Measurements from ENCODE around the gene CPPED1.

GRCh38 chr16:12819126-12820117 lies 15.7 kb upstream of the CPPED1 start:
- TF ChIP-seq CTCF (IDR thresholded peaks at IDR 0.05) (peak; percentile 73 to 83 (median 75)), POLR2A (IDR thresholded peaks at IDR 0.05; ENCODE audit: low read depth) (no peak), EP300 (IDR thresholded peaks at IDR 0.05) (no peak)
